Stimulated activated CD4-positive, alpha-beta T cell treated with anti-CD3 and anti-CD28 coated beads, Interleukin-2, amount 100 ng/mL, for 24 hours (primary cell): ENCODE measurements around the gene CACNA2D4.
"Not testable (repeated sequence)": the region's sequence is repeated elsewhere in the genome, so short reads cannot be mapped to it uniquely, and the experiment has no call there.

ENCODE experiments used
- DNase-seq, 2 donors: peaks; one replicate each; pipeline ENCODE4 v3.0.0-alpha.2; 2020

CACNA2D4 gene

GRCh38 chr12:1830401-1830845 is 88.0 kb downstream of the CACNA2D4 start:
- DNase-seq, result no peak

GRCh38 chr12:1829306-1829900 is 89.0 kb downstream of the CACNA2D4 start:
- DNase-seq, result no peak

GRCh38 chr12:1828856-1829255 is 89.6 kb downstream of the CACNA2D4 start:
- no peak for DNase-seq

- DNase-seq, result no peak
Observed at GRCh38 chr12:1827826-1828805, 90.3 kb downstream of the CACNA2D4 start.

GRCh38 chr12:1826867-1827705 is 91.4 kb downstream of the CACNA2D4 start:
- DNase-seq, result no peak

- DNase-seq, result no peak
Observed at GRCh38 chr12:1826401-1826800, 92.1 kb downstream of the CACNA2D4 start.

- DNase-seq, result no peak
Observed at GRCh38 chr12:1825382-1826102, 92.9 kb downstream of the CACNA2D4 start.

GRCh38 chr12:1823237-1823636 is 95.2 kb downstream of the CACNA2D4 start:
- no peak for DNase-seq

- no peak for DNase-seq
Observed at GRCh38 chr12:1822699-1823098, 95.8 kb downstream of the CACNA2D4 start.

GRCh38 chr12:1821805-1822204 is 96.6 kb downstream of the CACNA2D4 start:
- no peak for DNase-seq

- DNase-seq, result no peak
Observed at GRCh38 chr12:1820896-1821291, 97.6 kb downstream of the CACNA2D4 start.

- DNase-seq, result no peak
Observed at GRCh38 chr12:1820191-1820895, 98.1 kb downstream of the CACNA2D4 start, which contains the start of gene LRTM2. TSS of gene LRTM2 (plus strand) at chr12:1820565. CDS start at chr12:1828149, 7,584 bp downstream.

- DNase-seq, result no peak
Observed at GRCh38 chr12:1819571-1819970, 98.9 kb downstream of the CACNA2D4 start.

- no peak for DNase-seq
Observed at GRCh38 chr12:1819050-1819449, 99.4 kb downstream of the CACNA2D4 start.

- DNase-seq, result not testable (repeated sequence)
Observed at GRCh38 chr12:1817928-1818327, 100.5 kb downstream of the CACNA2D4 start.

- DNase-seq, result no peak
Observed at GRCh38 chr12:1816730-1817348, 101.6 kb downstream of the CACNA2D4 start.

GRCh38 chr12:1815814-1816729 is 102.4 kb downstream of the CACNA2D4 start:
- no peak for DNase-seq

- DNase-seq, result no peak
Observed at GRCh38 chr12:1815108-1815507, 103.3 kb downstream of the CACNA2D4 start.

- no peak for DNase-seq
Observed at GRCh38 chr12:1814266-1814665, 104.2 kb downstream of the CACNA2D4 start.
